Effector memory CD4-positive, alpha-beta T cell (primary cell): ENCODE results near the gene MAEA.

Source experiments
- DNase-seq, 3 donors: peaks; one replicate each; pipeline ENCODE4 v3.0.0-alpha.2; 2020
- H3K27ac ChIP-seq: 2 replicates; pipeline ENCODE4 v1.7.0; 2013; ENCODE audit warnings: mild to moderate bottlenecking, low read length, moderate library complexity; ENCODE audit not compliant: insufficient read depth, poor library complexity, severe bottlenecking
- H3K27me3 ChIP-seq: replicated peaks from 2 replicates; pipeline ENCODE4 v1.7.0; 2013; ENCODE audit warnings: mild to moderate bottlenecking, low read length; ENCODE audit not compliant: insufficient read depth, control insufficient read depth, poor library complexity, severe bottlenecking
- H3K36me3 ChIP-seq: 2 replicates; pipeline ENCODE4 v1.7.0; 2013; ENCODE audit warnings: mild to moderate bottlenecking, low read length, moderate library complexity; ENCODE audit not compliant: control insufficient read depth, insufficient read depth
- H3K4me1 ChIP-seq: 2 replicates; pipeline ENCODE4 v1.7.0; 2013; ENCODE audit warnings: low read length, mild to moderate bottlenecking; ENCODE audit not compliant: control insufficient read depth, insufficient read depth, poor library complexity, severe bottlenecking
- H3K4me3 ChIP-seq: 2 replicates; pipeline ENCODE4 v1.7.0; 2013; ENCODE audit warnings: low read length, low read depth, mild to moderate bottlenecking; ENCODE audit not compliant: insufficient read depth, poor library complexity, severe bottlenecking
- H3K9me3 ChIP-seq: 2 replicates; pipeline ENCODE4 v1.7.0; 2013; ENCODE audit warnings: mild to moderate bottlenecking, low read length, moderate library complexity; ENCODE audit not compliant: control insufficient read depth

The MAEA gene

DNA sequence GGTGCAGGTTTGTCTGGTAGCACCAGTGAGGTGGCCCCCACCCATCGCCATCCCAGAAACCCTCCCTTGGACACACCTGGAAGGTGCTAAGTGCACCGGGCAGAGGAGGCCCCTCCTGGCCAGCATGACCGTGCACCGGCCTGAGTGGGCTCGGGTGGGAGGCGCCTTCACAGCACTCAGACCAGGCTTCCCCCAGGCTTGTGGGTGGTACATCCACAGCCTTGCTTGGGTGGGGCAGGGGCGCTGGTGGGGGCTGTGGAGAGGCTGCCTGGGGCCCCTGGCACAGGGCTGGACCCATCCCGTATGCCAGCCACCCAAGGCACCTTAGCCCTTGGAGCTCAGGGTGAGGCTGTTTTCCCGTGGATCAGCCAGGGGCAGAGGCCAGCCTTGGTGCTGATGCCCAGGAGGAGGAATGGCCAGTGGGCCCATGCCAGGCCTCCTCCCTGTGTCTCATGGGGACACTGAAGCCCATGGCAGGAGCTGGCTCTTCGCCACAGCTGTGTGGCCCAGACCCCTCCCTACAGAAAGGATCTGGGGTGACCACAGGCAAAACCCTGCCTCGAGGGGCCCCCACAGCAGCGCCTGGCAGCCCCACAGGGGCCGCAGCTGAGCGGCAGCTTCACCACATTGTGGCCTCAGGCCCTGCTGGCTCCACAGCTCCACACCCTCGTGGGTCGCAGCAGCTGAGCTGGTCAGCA, 95.1 kb downstream of the MAEA start:
- no peak overlapping the region for H3K4me3 ChIP-seq
- H3K9me3 ChIP-seq: no peaks in the 10 kb centered on the region
- H3K27me3 ChIP-seq: no peaks in the 10 kb centered on the region
- H3K4me1 ChIP-seq: no peaks in the 10 kb centered on the region
- H3K36me3 ChIP-seq: peaks cover 6% of the 10 kb centered on the region
- no peak overlapping the region for H3K27ac ChIP-seq
- no peak for DNase-seq

GRCh38 chr4:1385373-1386340, 96.0 kb downstream of the MAEA start:
- Histone ChIP-seq H3K36me3 (peaks cover 6% of the 10 kb centered on the region), H3K4me1 (no peaks in the 10 kb centered on the region), H3K9me3 (no peaks in the 10 kb centered on the region), H3K27ac (no peak overlapping the region), H3K27me3 (no peaks in the 10 kb centered on the region), H3K4me3 (no peak overlapping the region)
- DNase-seq: no peak
